HG03378 (cell line): Measurements from ENCODE around the gene SARNP.
A peak's percentile ranks its signal among the peaks of the same experiment; 100 is the strongest.

Experiments
- ATAC-seq: cut with Tn5 transposase; IDR thresholded peaks from one replicate; pipeline ENCODE4 v1.9.1; 2021; ENCODE audit warnings: mild to moderate bottlenecking, moderate library complexity; ENCODE audit not compliant: unreplicated experiment

The SARNP gene

DNA sequence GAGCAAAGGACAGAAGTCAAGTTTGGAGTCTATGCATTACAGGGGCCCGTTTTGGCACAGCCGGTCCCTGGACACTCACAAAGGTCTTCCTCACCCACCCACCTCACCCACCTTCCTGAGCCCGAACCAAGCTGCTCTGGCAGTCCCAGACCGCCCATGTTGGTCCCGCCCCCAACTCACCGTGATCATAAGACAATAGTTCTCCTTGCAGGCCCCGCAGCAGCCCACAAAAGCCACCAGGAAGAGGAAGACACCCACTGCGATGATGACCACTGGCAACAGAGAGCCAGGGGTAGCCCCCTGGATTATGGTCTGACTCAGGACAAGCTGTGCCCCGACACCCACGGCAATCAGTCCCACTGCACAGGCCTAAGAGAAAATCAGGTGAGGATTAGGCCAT lies 90.6 kb downstream of the SARNP start:
- no peak for ATAC-seq

GRCh38 chr12:55725556-55725955 lies 92.0 kb downstream of the SARNP start:
- ATAC-seq, result no peak

DNA sequence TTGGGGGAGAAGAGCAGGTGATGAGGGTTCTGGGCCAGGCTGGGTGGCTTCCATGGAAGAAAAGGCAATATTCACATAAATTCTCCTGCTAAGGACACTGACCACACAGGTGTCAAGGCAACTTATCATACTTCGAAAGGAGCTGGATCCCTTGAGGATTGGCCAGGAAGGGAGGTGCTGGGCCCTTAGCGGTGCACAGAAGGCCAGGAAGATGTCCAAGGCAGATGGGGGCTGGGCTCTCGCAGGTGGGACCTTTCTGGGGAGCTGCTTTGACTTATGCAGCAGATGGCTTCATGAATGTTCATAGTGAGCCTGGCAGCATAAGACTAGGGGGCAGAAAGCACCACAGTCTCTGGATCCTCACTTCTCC lies 92.6 kb downstream of the SARNP start:
- no peak for ATAC-seq

GRCh38 chr12:55724226-55724939 lies 93.1 kb downstream of the SARNP start:
- no peak for ATAC-seq

- ATAC-seq, result no peak
These were observed 93.9 kb downstream of the SARNP start for GRCh38 chr12:55723516-55724225.

DNA sequence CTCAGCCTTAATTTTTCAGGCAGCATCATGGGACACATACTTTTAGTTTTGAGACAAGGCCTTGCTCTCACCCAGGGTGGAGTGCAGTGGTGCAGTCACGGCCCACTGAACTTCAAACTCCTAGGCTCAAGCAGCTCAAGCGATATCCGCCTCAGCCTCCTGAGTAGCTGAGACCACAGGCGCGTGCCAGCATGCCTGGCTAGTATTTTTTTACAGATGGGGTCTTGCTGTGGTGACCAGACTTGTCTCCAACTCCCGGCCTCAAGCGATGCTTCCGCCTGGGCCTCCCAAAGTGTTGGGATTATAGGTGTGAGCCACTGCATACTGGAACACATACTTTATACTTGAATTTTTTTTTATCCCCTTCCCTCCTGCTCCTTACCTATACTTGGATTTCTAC lies 94.6 kb downstream of the SARNP start:
- ATAC-seq, result no peak

DNA sequence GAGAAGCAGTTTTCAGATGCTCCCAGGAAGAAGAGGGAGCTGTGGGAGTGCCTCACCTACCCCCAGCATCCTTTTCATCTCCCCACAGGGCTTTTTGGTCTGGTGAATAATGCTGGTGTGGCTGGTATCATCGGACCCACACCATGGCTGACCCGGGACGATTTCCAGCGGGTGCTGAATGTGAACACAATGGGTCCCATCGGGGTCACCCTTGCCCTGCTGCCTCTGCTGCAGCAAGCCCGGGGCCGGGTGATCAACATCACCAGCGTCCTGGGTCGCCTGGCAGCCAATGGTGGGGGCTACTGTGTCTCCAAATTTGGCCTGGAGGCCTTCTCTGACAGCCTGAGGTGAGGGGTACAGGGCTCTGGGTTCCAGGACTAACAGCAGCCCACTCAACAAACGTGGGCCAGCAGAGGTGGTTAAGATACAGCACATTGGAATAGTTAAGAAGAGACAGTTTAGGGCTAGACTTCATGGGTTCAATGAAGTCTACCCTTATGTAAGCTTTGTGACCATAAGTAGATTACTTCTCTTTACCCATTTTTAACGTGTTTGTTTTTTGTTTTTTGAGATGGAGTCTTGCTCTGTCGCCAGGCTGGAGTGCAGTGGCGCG lies 95.8 kb downstream of the SARNP start:
- ATAC-seq, result no peak

DNA sequence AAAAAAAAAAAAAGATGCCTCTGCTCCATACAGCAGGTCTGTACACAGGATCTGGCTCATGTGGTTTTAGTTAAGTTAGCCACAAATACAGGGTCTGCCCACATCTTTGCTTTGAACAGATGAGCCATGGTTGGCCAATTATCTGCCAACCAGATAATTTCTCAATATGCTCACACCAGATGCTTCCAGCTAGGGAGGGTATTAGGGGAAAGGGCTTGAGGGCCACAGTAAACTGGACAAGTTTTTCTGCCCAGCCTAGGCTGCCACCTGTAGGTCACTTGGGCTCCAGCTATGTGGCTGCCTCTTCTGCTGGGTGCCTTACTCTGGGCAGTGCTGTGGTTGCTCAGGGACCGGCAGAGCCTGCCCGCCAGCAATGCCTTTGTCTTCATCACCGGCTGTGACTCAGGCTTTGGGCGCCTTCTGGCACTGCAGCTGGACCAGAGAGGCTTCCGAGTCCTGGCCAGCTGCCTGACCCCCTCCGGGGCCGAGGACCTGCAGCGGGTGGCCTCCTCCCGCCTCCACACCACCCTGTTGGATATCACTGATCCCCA lies 96.6 kb downstream of the SARNP start:
- ATAC-seq, result no peak

DNA sequence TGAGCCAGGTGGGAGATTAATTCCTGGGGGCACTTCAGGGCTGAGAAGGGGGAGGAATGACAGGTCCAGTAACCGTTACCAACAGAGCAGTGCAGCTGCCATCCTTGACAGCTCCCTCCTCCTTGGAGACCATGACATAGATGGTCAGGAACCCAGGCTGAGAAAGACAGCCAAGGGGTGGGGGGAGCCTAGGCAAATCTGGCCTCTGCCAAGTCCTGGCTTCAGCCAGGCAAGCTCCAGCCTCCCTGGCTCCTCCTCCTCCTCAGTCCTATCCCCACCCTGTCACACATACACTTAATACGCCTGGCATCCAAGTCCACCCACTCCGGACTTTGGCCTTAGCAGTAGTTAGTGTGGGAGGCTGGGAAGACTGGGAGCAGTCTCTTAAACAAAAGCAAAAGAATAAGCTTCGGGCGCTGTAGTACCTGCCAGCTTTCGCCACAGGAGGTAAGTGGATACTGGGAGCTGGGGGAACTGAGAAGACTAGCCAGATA lies 97.4 kb downstream of the SARNP start, which contains the start of gene RDH5:
Gene RDH5 (plus strand): TSS at position 323 of the 494 bp plus-strand sequence. CDS start 792 bp downstream, outside the sequence.
- no peak for ATAC-seq

DNA sequence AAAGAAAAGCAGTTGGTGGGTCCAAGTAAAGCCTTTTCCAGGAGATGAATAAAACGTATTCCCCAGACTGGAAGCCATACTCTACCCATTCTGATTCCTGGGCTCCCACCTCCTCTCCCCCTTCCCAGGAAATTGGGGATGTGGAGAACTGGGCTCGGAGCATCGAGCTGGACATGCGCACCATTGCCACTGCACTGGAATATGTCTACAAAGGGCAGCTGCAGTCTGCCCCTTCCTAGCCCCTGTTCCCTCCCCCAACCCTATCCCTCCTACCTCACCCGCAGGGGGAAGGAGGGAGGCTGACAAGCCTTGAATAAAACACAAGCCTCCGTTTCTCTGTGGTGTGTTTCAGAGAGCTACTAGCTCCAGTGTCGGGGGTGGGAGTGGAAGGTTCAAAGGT lies 98.2 kb downstream of the SARNP start:
- ATAC-seq, result no peak

- no peak for ATAC-seq
These were observed 98.8 kb downstream of the SARNP start for GRCh38 chr12:55718624-55719275.

DNA sequence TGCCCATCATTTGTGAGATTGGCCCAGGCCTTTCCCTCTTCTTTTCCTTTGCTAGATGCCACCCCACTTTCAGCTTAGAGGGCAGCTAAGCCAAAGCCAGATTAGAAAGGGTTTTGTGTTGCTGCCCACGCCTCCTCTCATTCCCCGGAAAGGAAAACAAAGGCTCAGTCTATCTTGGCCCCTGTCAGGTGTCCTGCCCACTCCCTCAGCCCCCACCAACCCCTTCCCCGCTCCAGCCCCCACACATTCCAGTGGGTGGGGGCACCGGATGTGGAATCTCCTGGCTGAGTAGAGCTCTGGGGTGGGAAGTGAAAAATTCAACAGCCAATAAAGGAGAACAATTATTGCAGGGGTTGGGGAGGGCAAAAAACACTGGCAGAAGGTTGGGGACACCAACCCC lies 99.5 kb downstream of the SARNP start:
- no peak for ATAC-seq

- no peak for ATAC-seq
These were observed 100.2 kb downstream of the SARNP start for GRCh38 chr12:55717011-55718007.

GRCh38 chr12:55716582-55716957 lies 101.0 kb downstream of the SARNP start:
- ATAC-seq, result no peak

DNA sequence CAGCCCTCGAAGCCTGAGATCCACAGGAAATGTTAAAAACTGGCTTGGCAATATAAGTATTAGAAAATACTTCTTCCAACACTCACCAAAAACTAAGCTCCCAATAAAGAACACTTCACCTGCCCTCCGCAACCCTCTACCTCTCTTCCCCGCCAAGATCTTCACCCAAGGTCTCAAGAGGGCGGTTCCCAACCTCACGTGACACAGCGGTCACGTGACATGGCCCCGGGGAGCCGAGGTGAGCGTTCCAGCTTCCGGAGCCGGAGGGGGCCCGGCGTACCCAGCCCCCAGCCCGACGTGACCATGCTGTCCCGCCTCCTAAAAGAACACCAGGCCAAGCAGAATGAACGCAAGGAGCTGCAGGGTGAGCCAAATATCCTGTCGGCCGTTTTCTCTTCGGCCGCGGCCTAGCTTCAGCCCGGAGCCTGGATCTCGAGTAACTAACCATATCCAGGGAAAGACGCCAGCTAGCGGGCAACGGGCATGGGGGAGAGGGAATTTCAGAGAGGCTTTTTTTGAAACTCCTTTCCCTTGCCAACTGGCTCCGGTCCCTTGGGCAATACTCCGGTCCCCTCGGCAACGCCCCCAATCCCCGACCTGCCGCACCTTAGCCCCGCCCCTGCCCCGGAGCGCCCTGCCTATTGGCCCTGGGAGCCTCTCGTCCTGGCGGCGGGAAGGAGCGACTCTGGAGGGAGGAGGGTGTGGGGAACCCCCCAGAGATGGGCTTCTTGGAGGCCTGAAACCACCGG lies 101.5 kb downstream of the SARNP start, which contains the start of gene BLOC1S1:
Gene BLOC1S1 (plus strand): TSS at position 214 of the 749 bp plus-strand sequence. CDS start 6 bp downstream, at position 220.
- peak; percentile 59 for ATAC-seq

- no peak for ATAC-seq
These were observed 102.3 kb downstream of the SARNP start for GRCh38 chr12:55715169-55715764.

DNA sequence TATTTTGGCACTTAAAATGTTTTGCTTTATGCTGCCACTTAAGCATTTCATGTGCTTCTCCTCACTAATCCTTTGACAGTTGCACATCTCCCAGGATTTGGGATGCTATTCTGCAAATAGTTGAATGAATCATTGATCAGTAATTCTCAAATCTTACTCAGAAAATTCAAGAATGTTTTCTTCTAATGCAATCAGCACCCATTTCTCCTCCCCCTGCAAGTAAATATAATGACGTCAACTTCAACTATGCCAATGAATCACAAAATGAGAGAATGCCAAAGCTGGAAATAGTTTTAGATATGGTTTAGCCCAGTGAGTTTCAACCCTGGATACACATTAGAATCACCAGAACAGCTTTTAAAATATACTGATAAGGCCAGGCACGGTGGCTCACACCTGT lies 103.8 kb downstream of the SARNP start:
- no peak for ATAC-seq

- ATAC-seq, result no peak
These were observed 104.7 kb downstream of the SARNP start for GRCh38 chr12:55712700-55713415.
